ENCODE data around the gene SDF2. TPM values are rescaled to one million over a fixed set of nuclear protein-coding genes. Genes with fewer than 3 reads are reported as not detected.

SDF2 gene
- total RNA-seq, 1 donor from 2014 or later, result 57.8 TPM

GRCh38 chr17:28616281-28616680 is 45.4 kb downstream of the SDF2 start:
- peaks cover 40% of the 10 kb centered on the region for H3K36me3 Mint-ChIP-seq (ENCODE audit: low read depth)
- DNase-seq (ENCODE audit: low spot score), result no peak
- no peaks in the 10 kb centered on the region for H3K4me1 Mint-ChIP-seq (ENCODE audit: low read depth)
- no peak overlapping the region for H3K27ac Mint-ChIP-seq (ENCODE audit: unreplicated experiment)
- no peaks in the 10 kb centered on the region for H3K27me3 Mint-ChIP-seq (ENCODE audit: low read depth)
- H3K4me3 Mint-ChIP-seq (ENCODE audit: unreplicated experiment), result no peak overlapping the region
- no peaks in the 10 kb centered on the region for H3K9me3 Mint-ChIP-seq (ENCODE audit: low read depth)
- TF ChIP-seq, protein P1, sequence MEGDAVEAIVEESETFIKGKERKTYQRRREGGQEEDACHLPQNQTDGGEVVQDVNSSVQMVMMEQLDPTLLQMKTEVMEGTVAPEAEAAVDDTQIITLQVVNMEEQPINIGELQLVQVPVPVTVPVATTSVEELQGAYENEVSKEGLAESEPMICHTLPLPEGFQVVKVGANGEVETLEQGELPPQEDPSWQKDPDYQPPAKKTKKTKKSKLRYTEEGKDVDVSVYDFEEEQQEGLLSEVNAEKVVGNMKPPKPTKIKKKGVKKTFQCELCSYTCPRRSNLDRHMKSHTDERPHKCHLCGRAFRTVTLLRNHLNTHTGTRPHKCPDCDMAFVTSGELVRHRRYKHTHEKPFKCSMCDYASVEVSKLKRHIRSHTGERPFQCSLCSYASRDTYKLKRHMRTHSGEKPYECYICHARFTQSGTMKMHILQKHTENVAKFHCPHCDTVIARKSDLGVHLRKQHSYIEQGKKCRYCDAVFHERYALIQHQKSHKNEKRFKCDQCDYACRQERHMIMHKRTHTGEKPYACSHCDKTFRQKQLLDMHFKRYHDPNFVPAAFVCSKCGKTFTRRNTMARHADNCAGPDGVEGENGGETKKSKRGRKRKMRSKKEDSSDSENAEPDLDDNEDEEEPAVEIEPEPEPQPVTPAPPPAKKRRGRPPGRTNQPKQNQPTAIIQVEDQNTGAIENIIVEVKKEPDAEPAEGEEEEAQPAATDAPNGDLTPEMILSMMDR (IDR thresholded peaks at IDR 0.05), result no peak

GRCh38 chr17:28615260-28615940 is 46.3 kb downstream of the SDF2 start:
- no peaks in the 10 kb centered on the region for H3K9me3 Mint-ChIP-seq (ENCODE audit: low read depth)
- no peak overlapping the region for H3K4me3 Mint-ChIP-seq (ENCODE audit: unreplicated experiment)
- H3K27me3 Mint-ChIP-seq (ENCODE audit: low read depth), result no peaks in the 10 kb centered on the region
- TF ChIP-seq, protein P1 (IDR thresholded peaks at IDR 0.05), result no peak
- H3K4me1 Mint-ChIP-seq (ENCODE audit: low read depth), result no peaks in the 10 kb centered on the region
- peaks cover 38% of the 10 kb centered on the region for H3K36me3 Mint-ChIP-seq (ENCODE audit: low read depth)
- no peak for DNase-seq (ENCODE audit: low spot score)
- no peak overlapping the region for H3K27ac Mint-ChIP-seq (ENCODE audit: unreplicated experiment)

- Mint-ChIP-seq H3K4me1 (ENCODE audit: low read depth) (no peaks in the 10 kb centered on the region), H3K27me3 (ENCODE audit: low read depth) (no peaks in the 10 kb centered on the region), H3K36me3 (ENCODE audit: low read depth) (peaks cover 31% of the 10 kb centered on the region), H3K9me3 (ENCODE audit: low read depth) (no peaks in the 10 kb centered on the region), H3K4me3 (ENCODE audit: unreplicated experiment) (no peak within 1 kb of the TSS), H3K27ac (ENCODE audit: unreplicated experiment) (peak within 1 kb of the TSS; percentile 30)
- TF ChIP-seq, protein P1 (IDR thresholded peaks at IDR 0.05), result no peak
- no peak for DNase-seq (ENCODE audit: low spot score)
These were observed 47.8 kb downstream of the SDF2 start, which contains the start of gene RSKR for GRCh38 chr17:28613931-28614381. Gene RSKR (minus strand): TSS chr17:28614185. CDS start chr17:28614161, 24 bp downstream.

- Mint-ChIP-seq H3K4me1 (ENCODE audit: low read depth) (no peaks in the 10 kb centered on the region), H3K27me3 (ENCODE audit: low read depth) (no peaks in the 10 kb centered on the region), H3K9me3 (ENCODE audit: low read depth) (no peaks in the 10 kb centered on the region), H3K27ac (ENCODE audit: unreplicated experiment) (peak overlapping the region; percentile 30), H3K36me3 (ENCODE audit: low read depth) (peaks cover 27% of the 10 kb centered on the region), H3K4me3 (ENCODE audit: unreplicated experiment) (no peak overlapping the region)
- no peak for DNase-seq (ENCODE audit: low spot score)
- TF ChIP-seq, protein P1 (IDR thresholded peaks at IDR 0.05), result peak; percentile 83
These were observed 48.5 kb downstream of the SDF2 start for GRCh38 chr17:28612936-28613872.

- Mint-ChIP-seq H3K36me3 (ENCODE audit: low read depth) (peaks cover 25% of the 10 kb centered on the region), H3K4me1 (ENCODE audit: low read depth) (no peaks in the 10 kb centered on the region), H3K9me3 (ENCODE audit: low read depth) (no peaks in the 10 kb centered on the region), H3K27me3 (ENCODE audit: low read depth) (no peaks in the 10 kb centered on the region), H3K4me3 (ENCODE audit: unreplicated experiment) (no peak overlapping the region), H3K27ac (ENCODE audit: unreplicated experiment) (no peak overlapping the region)
- DNase-seq (ENCODE audit: low spot score), result no peak
- TF ChIP-seq, protein P1 (IDR thresholded peaks at IDR 0.05), result no peak
These were observed 49.2 kb downstream of the SDF2 start for GRCh38 chr17:28612531-28612930.

Measured in chondrocyte (in vitro differentiated cells).